SK-N-SH (cell line): Measurements from ENCODE around the gene CSNK2A1.

Source experiments
- CTCF ChIP-seq: fragments of 200-600 bp; sonication (generic); IDR thresholded peaks from 2 replicates; pipeline ENCODE4 v1.6.1; 2017; ENCODE audit warnings: antibody characterized with exemption, mild to moderate bottlenecking, moderate library complexity
- NFIC ChIP-seq: IDR thresholded peaks from 2 replicates; pipeline ENCODE4 v1.4.0; 2012; ENCODE audit warnings: borderline replicate concordance
- RFX5 ChIP-seq: IDR thresholded peaks from 2 replicates; pipeline ENCODE4 v1.6.1; 2012; ENCODE audit warnings: mild to moderate bottlenecking, improper control_type of control experiment, low read length
- YY1 ChIP-seq: IDR thresholded peaks from 2 replicates; pipeline ENCODE4 v1.4.0; 2012; ENCODE audit warnings: low read depth, mild to moderate bottlenecking

- TF ChIP-seq CTCF = no peak
- no peak for TF ChIP-seq NFIC
- no peak for TF ChIP-seq YY1
- no peak for TF ChIP-seq RFX5
Measured at GRCh38 chr20:480044-480443, 63.5 kb downstream of the CSNK2A1 start.
